ENCODE results near the gene NUB1. TPM values are rescaled to one million over a fixed set of nuclear protein-coding genes. Genes with fewer than 3 reads are reported as not detected.

Gene NUB1
- total RNA-seq, 1 experiment from 2014 or later: 48.5 TPM

DNA sequence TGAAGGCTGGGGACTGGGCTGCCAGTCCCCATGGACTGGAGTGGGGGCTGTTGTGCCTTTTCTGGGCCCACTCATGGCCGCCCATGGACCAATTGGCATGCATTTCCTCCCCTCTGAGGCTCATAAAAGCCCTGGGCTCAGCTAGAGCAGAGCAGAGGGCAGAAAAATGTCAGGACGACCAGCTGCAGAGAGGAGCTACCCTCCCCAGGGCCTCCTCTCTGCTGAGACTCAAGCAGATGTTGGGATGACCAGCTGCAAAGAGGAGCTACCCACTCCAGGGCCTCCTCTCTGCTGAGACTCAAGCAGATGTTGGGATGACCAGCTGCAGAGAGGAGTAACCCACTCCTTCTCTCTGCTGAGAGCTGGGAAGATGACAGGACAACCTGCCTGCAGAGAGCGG lies 20.3 kb upstream of the NUB1 start:
- TF ChIP-seq, protein P1, sequence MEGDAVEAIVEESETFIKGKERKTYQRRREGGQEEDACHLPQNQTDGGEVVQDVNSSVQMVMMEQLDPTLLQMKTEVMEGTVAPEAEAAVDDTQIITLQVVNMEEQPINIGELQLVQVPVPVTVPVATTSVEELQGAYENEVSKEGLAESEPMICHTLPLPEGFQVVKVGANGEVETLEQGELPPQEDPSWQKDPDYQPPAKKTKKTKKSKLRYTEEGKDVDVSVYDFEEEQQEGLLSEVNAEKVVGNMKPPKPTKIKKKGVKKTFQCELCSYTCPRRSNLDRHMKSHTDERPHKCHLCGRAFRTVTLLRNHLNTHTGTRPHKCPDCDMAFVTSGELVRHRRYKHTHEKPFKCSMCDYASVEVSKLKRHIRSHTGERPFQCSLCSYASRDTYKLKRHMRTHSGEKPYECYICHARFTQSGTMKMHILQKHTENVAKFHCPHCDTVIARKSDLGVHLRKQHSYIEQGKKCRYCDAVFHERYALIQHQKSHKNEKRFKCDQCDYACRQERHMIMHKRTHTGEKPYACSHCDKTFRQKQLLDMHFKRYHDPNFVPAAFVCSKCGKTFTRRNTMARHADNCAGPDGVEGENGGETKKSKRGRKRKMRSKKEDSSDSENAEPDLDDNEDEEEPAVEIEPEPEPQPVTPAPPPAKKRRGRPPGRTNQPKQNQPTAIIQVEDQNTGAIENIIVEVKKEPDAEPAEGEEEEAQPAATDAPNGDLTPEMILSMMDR (conservative IDR thresholded peaks at IDR 0.05): no peak
- no peak overlapping the region for H2BK15ac ChIP-seq (ENCODE audit: low read depth, low read length)
- no peak overlapping the region for H3K9ac ChIP-seq (ENCODE audit: extremely low read depth, insufficient read length, low read length)

More for the DNA sequence above, 20.3 kb upstream of the NUB1 start:
- H2AK5ac ChIP-seq (ENCODE audit: insufficient read length, low read length): no peak overlapping the region
- no peaks in the 10 kb centered on the region for H3K79me1 ChIP-seq (ENCODE audit: insufficient read depth, low read depth, low read length, poor library complexity, severe bottlenecking)
- H3K9me3 ChIP-seq (ENCODE audit: control insufficient read depth, low read depth, low read length): peaks cover 9% of the 10 kb centered on the region
- H3K9me3 Mint-ChIP-seq: peaks cover 21 to 30% of the 10 kb centered on the region in 2 experiments; a peak in 4 of 5 replicates
- no peaks in the 10 kb centered on the region for H3K4me1 ChIP-seq (ENCODE audit: insufficient read depth, low read length)
- no peak overlapping the region for H2BK5ac ChIP-seq (ENCODE audit: insufficient read length, low read length)
- H3K23me2 ChIP-seq (ENCODE audit: insufficient read length, low read depth, low read length, poor library complexity, severe bottlenecking): no peaks in the 10 kb centered on the region
- no peaks in the 10 kb centered on the region for H3K27me3 ChIP-seq (ENCODE audit: insufficient read depth, low read length)
- no CpG with 5 or more reads among the region's 3 CpGs for WGBS (ENCODE audit: extremely low coverage, insufficient read length, low lambda C conversion rate)
- H3K27me3 Mint-ChIP-seq (ENCODE audit: low read depth): peaks cover 7% of the 10 kb centered on the region
- H4K5ac ChIP-seq (ENCODE audit: insufficient read length, low read depth, low read length): no peak overlapping the region
- H2BK120ac ChIP-seq (ENCODE audit: low read depth, low read length, poor library complexity, severe bottlenecking): no peak overlapping the region
- no peak overlapping the region for H3K4me2 ChIP-seq (ENCODE audit: insufficient read depth, insufficient read length, low read length)
- H4K91ac ChIP-seq (ENCODE audit: insufficient read length, low read depth, low read length): no peak overlapping the region
- no peak overlapping the region for H3T11ph ChIP-seq (ENCODE audit: low read length)
- no peak overlapping the region for H3K27ac ChIP-seq (ENCODE audit: insufficient read length, low read depth, low read length)
- H3K4me3 Mint-ChIP-seq: no peak overlapping the region
- H3K27ac Mint-ChIP-seq: no peak overlapping the region
- H3K14ac ChIP-seq (ENCODE audit: insufficient read depth, low read length): no peak overlapping the region
- H3K4ac ChIP-seq (ENCODE audit: low read depth, low read length): no peak overlapping the region
- H2BK20ac ChIP-seq (ENCODE audit: low read depth, low read length, poor library complexity, severe bottlenecking): no peak overlapping the region
- no peak overlapping the region for H3K18ac ChIP-seq (ENCODE audit: insufficient read length, low read depth, low read length)
- 0 out of 4 replicates have a peak, but pooled peaks cover 0 to 6% of the 10 kb centered on the region in 2 experiments for H3K4me1 Mint-ChIP-seq
- H3K36me3 Mint-ChIP-seq (ENCODE audit: insufficient read depth in 1 of 3, low read depth in 3 of 3): peaks cover 2 to 5% (median 4%) of the 10 kb centered on the region in 3 experiments; a peak in 3 of 7 replicates
- no peak overlapping the region for H4K8ac ChIP-seq (replicated peaks; ENCODE audit: insufficient read length, low read depth, low read length)
- no peak overlapping the region for H3K23ac ChIP-seq (ENCODE audit: insufficient read length, low read depth, low read length)
- no peaks in the 10 kb centered on the region for H3K79me2 ChIP-seq (ENCODE audit: insufficient read depth, low read length)
- H2AFZ ChIP-seq (ENCODE audit: low read length): no peak overlapping the region
- H2BK12ac ChIP-seq (ENCODE audit: insufficient read length, low read depth, low read length): no peak overlapping the region
- no peak overlapping the region for H3K56ac ChIP-seq (ENCODE audit: insufficient read length, low read depth, low read length)
- H4K20me1 ChIP-seq (ENCODE audit: control insufficient read depth, insufficient read depth, insufficient read length): no peaks in the 10 kb centered on the region
- DNase-seq: no peak
